Measurements from ENCODE around the gene HTRA3. TPM values are rescaled to one million over a fixed set of nuclear protein-coding genes. Genes with fewer than 3 reads are reported as not detected.

Gene HTRA3
- total and polyA plus RNA-seq, 2 of the 8 experiments (the other 6 are each of a cell fraction or from before 2014, with no cell fraction given) = 3.2 to 5.8 TPM

- no peak for TF ChIP-seq ATF2 (IDR thresholded peaks at IDR 0.05; ENCODE audit: low read length)
- TF ChIP-seq JUN (IDR thresholded peaks at IDR 0.05; ENCODE audit: low read depth, low read length) = no peak
- TF ChIP-seq JUND (IDR thresholded peaks at IDR 0.05; ENCODE audit: low read length) = no peak
- no peak for TF ChIP-seq CREB1 (IDR thresholded peaks at IDR 0.05)
Observed at GRCh38 chr4:8273450-8273849, 3.9 kb downstream of the HTRA3 start (continued).

Measured in H1 (cell line).